MCF 10A (cell line): Measurements from ENCODE around the gene TEX2. TPM values are rescaled to one million over a fixed set of nuclear protein-coding genes. Genes with fewer than 3 reads are reported as not detected.
"Not testable (repeated sequence)": the region's sequence is repeated elsewhere in the genome, so short reads cannot be mapped to it uniquely, and the experiment has no call there.

Experiments used
- BruUV-seq: library from RNA; stranded (reverse); fragments of 400-500 nt; replicated peaks from 2 replicates; lab custom pipeline; 2021; lab: Mats Ljungman, UMichigan
- CTCF ChIA-PET: fragments of 300-600 bp; sonication (Branson Sonifier 250); formaldehyde crosslinking; extraction: SDS; loops from one replicate; lab custom pipeline; 2021; ENCODE audit warnings: antibody characterized with exemption, inconsistent platforms; lab: Yijun Ruan, JAX
- POLR2A ChIA-PET: fragments of 300-600, 350-650 bp; sonication (Branson Sonifier 250); formaldehyde crosslinking; extraction: SDS; loops from one replicate; lab custom pipeline; 2020; ENCODE audit warnings: antibody characterized with exemption, inconsistent platforms; lab: Yijun Ruan, JAX
- DNase-seq: peaks from one replicate; pipeline ENCODE4 v3.0.0-alpha.2; 2018; ENCODE audit not compliant: unreplicated experiment
- H3K27ac Mint-ChIP-seq: one replicate; pipeline ENCODE4 v1.8.0; 2022; ENCODE audit warnings: mild to moderate bottlenecking, low read depth, mixed read lengths; ENCODE audit not compliant: unreplicated experiment
- H3K27me3 Mint-ChIP-seq: one replicate; pipeline ENCODE4 v1.8.0; 2022; ENCODE audit warnings: mixed read lengths; ENCODE audit not compliant: insufficient read depth, unreplicated experiment
- H3K36me3 Mint-ChIP-seq: one replicate; pipeline ENCODE4 v1.8.0; 2022; ENCODE audit warnings: mild to moderate bottlenecking, moderate library complexity, mixed read lengths; ENCODE audit not compliant: insufficient read depth, unreplicated experiment
- H3K4me1 Mint-ChIP-seq: one replicate; pipeline ENCODE4 v1.8.0; 2022; ENCODE audit warnings: mixed read lengths; ENCODE audit not compliant: insufficient read depth, unreplicated experiment
- H3K4me3 Mint-ChIP-seq: one replicate; pipeline ENCODE4 v1.8.0; 2022; ENCODE audit warnings: mild to moderate bottlenecking, moderate library complexity, mixed read lengths; ENCODE audit not compliant: unreplicated experiment
- H3K9me3 Mint-ChIP-seq: one replicate; pipeline ENCODE4 v1.8.0; 2022; ENCODE audit warnings: mixed read lengths; ENCODE audit not compliant: unreplicated experiment
- CTCF ChIP-seq: fragments of 200-600 bp; IDR thresholded peaks from one replicate; pipeline ENCODE4 v1.8.0; 2022; ENCODE audit warnings: antibody characterized with exemption, mild to moderate bottlenecking; ENCODE audit not compliant: unreplicated experiment
- intact Hi-C: fragments of 100-400 bp; cut with micrococcal nuclease; formaldehyde crosslinking; loops from 2 replicates; pipeline ENCODE4 v1.14.1; 2022
- total RNA-seq: library from RNA; stranded (reverse); gene quantifications from 2 replicates; pipeline ENCODE4 v1.2.3, GENCODE V29; 2022

TEX2 gene
- total RNA-seq, 1 experiment from 2014 or later, result 42.2 TPM

- H3K36me3 Mint-ChIP-seq, result peaks cover 13% of the 10 kb centered on the region
- no peak overlapping the region for H3K27ac Mint-ChIP-seq
- H3K27me3 Mint-ChIP-seq, result no peaks in the 10 kb centered on the region
- DNase-seq, result no peak
- H3K4me1 Mint-ChIP-seq, result peaks cover 10% of the 10 kb centered on the region
- ChIA-PET CTCF (interaction anchor here (0.6 to 1.4 kb wide), 3 partner anchors 15 to 96 kb away, joined by 3 to 4 read pairs (median 3); no protein-coding TSS in a partner anchor), POLR2A (interaction anchor here (0.9 kb wide), 1 partner anchor 26 kb away, joined by 3 read pairs; no protein-coding TSS in a partner anchor)
- BruUV-seq, result no TSS peak
- intact Hi-C loops, result no loop called here
- TF ChIP-seq CTCF, result no peak
- H3K9me3 Mint-ChIP-seq, result no peaks in the 10 kb centered on the region
- H3K4me3 Mint-ChIP-seq, result no peak overlapping the region
Observed at GRCh38 chr17:64223283-64223682, 39.8 kb downstream of the TEX2 start.

- CTCF ChIA-PET, result no interaction called here
Observed at GRCh38 chr17:64221679-64222078, 41.4 kb downstream of the TEX2 start.

GRCh38 chr17:64220604-64221003 is 42.5 kb downstream of the TEX2 start:
- H3K27ac Mint-ChIP-seq, H3K27me3 Mint-ChIP-seq, H3K9me3 Mint-ChIP-seq, H3K4me3 Mint-ChIP-seq, intact Hi-C loops, BruUV-seq, DNase-seq: not testable (repeated sequence)
- peaks cover 29% of the 10 kb centered on the region for H3K4me1 Mint-ChIP-seq
- peaks cover 11% of the 10 kb centered on the region for H3K36me3 Mint-ChIP-seq
- POLR2A ChIA-PET, result interaction anchor here (1.0 to 13.7 kb wide), 2 partner anchors 8 to 40 kb away, joined by 3 to 187 read pairs; no protein-coding TSS in a partner anchor
- CTCF ChIA-PET, result interaction anchor here (0.7 kb wide), 1 partner anchor 87 kb away, joined by 3 read pairs; no protein-coding TSS in a partner anchor

More at GRCh38 chr17:64221679-64222078, 41.4 kb downstream of the TEX2 start:
- H3K9me3 Mint-ChIP-seq, result no peaks in the 10 kb centered on the region
- BruUV-seq, result no TSS peak
- no peak overlapping the region for H3K27ac Mint-ChIP-seq
- H3K27me3 Mint-ChIP-seq, result no peaks in the 10 kb centered on the region
- H3K4me3 Mint-ChIP-seq, result no peak overlapping the region
- no peak for DNase-seq
- intact Hi-C loops, result no loop called here
- no peak for TF ChIP-seq CTCF
- H3K4me1 Mint-ChIP-seq, result peaks cover 19% of the 10 kb centered on the region
- peaks cover 17% of the 10 kb centered on the region for H3K36me3 Mint-ChIP-seq
- POLR2A ChIA-PET, result no interaction called here

GRCh38 chr17:64219571-64219970 is 43.5 kb downstream of the TEX2 start:
- no TSS peak for BruUV-seq
- intact Hi-C loops, result loop anchor here (5.0 kb wide), 1 partner anchor 43 kb away; the partner anchor contains the start of gene TEX2
- Mint-ChIP-seq H3K27me3 (no peaks in the 10 kb centered on the region), H3K9me3 (no peaks in the 10 kb centered on the region), H3K36me3 (peaks cover 17% of the 10 kb centered on the region), H3K4me1 (peaks cover 39% of the 10 kb centered on the region), H3K27ac (peak overlapping the region; percentile 44), H3K4me3 (no peak overlapping the region)
- POLR2A ChIA-PET, result interaction anchor here (1.0 to 13.7 kb wide), 2 partner anchors 9 to 41 kb away, joined by 3 to 187 read pairs; no protein-coding TSS in a partner anchor
- no peak for DNase-seq
- CTCF ChIA-PET, result interaction anchor here (1.0 kb wide), 1 partner anchor 38 kb away, joined by 5 read pairs; no protein-coding TSS in a partner anchor
- no peak for TF ChIP-seq CTCF
